ENCODE data around the gene GUCY2C.

Gene GUCY2C

DNA sequence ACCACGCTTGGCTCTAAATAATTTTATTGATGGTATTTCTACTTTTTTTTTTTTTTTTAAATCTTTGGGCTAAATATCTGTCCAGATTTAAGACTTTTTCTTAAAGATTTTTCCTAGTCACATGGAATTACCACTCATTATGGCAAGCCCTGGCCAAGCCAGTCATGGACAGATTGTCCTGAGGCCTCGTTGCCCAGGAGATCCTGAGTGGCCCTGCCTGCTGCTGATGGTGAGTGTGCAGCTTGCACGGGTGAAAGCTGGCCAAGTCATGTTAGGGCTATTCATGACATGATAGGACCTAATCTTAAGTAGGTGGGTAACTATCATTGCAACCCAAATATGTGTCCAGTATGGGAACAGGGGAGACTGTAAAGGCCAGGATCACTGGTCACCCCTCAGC is 27.8 kb downstream of the GUCY2C start:
- TF ChIP-seq, protein P1, sequence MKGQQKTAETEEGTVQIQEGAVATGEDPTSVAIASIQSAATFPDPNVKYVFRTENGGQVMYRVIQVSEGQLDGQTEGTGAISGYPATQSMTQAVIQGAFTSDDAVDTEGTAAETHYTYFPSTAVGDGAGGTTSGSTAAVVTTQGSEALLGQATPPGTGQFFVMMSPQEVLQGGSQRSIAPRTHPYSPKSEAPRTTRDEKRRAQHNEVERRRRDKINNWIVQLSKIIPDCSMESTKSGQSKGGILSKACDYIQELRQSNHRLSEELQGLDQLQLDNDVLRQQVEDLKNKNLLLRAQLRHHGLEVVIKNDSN (IDR thresholded peaks at IDR 0.05): no peak
- TF ChIP-seq CREB1 (IDR thresholded peaks at IDR 0.05; ENCODE audit: low read depth) (no peak), EP300 (IDR thresholded peaks at IDR 0.05; ENCODE audit: borderline replicate concordance) (no peak), NFIC (IDR thresholded peaks at IDR 0.05) (no peak)
- TF ChIP-seq, protein P2, sequence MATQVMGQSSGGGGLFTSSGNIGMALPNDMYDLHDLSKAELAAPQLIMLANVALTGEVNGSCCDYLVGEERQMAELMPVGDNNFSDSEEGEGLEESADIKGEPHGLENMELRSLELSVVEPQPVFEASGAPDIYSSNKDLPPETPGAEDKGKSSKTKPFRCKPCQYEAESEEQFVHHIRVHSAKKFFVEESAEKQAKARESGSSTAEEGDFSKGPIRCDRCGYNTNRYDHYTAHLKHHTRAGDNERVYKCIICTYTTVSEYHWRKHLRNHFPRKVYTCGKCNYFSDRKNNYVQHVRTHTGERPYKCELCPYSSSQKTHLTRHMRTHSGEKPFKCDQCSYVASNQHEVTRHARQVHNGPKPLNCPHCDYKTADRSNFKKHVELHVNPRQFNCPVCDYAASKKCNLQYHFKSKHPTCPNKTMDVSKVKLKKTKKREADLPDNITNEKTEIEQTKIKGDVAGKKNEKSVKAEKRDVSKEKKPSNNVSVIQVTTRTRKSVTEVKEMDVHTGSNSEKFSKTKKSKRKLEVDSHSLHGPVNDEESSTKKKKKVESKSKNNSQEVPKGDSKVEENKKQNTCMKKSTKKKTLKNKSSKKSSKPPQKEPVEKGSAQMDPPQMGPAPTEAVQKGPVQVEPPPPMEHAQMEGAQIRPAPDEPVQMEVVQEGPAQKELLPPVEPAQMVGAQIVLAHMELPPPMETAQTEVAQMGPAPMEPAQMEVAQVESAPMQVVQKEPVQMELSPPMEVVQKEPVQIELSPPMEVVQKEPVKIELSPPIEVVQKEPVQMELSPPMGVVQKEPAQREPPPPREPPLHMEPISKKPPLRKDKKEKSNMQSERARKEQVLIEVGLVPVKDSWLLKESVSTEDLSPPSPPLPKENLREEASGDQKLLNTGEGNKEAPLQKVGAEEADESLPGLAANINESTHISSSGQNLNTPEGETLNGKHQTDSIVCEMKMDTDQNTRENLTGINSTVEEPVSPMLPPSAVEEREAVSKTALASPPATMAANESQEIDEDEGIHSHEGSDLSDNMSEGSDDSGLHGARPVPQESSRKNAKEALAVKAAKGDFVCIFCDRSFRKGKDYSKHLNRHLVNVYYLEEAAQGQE (IDR thresholded peaks at IDR 0.05; ENCODE audit: low read depth): no peak

DNA sequence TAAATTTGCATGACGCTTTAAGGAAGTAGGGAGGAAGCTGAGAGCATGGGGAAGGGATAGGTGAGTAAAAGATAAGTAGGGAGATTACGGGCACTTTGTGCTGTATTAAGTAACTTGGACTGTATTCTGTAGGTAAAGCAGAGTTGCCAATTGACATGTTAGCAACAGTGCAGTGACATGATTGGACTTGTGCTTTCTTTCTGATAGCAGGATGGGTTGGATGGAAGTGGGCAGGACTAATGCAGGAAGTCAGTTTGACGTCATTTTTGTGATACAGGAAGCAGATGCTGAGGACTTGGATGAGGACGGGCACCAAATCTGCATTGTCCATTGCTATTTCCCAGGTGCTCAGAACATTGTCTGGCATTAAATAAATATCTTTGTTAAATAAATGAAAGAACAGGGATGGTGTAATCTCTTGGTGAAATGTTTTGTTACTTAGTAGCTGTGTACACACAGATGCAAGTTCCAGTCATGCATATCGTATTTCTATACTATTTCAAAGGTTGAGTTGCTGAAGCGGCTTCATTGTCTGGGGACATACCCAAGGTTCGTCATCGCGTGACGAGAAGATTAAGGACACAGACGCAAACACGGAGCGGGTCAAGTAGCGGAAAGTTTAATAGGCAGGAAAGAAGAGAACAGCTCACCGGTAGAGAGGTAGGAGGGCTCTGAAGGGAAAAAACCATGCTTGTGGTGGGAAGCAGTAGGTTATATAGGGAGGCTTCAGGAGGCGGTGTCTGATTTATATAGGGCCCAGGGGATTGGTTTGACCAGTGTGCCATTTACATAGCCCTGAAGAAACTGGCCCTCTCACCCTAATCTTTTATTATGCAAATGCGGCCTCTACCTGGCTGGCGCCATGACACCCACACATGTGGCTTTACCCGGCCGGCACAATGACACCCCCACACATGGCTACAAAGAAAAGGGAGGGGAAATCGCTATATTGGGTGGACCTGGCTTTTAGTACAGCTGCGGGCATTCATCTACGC is 30.7 kb downstream of the GUCY2C start:
- TF ChIP-seq, protein P2 (IDR thresholded peaks at IDR 0.05; ENCODE audit: low read depth): no peak

DNA sequence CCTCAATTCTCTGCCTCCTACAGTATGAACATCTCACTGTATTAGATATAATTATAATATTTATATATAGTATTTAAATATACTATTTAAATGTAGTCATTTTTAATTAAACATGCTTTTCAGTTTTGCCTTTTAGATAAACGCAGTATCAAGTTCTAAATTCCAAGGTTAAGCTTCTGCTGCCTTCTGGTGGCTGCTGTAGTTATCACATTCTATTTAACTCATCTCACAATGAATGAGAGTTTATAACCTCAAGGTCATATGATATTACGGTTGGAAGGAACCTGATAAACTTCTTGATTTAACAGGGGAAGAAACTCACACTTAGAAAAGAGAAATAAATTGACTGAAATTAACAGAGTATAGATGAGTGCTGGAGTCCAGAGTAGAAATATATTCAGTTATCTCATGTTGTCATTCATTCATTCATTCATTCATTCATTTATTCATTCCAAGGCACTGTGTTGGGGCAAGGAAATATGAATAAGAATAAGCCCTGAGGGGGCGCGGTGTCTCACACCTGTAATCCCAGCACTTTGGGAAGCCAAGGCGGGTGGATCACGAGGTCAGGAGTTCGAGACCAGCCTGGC is 31.9 kb downstream of the GUCY2C start:
- no peak for TF ChIP-seq EP300 (IDR thresholded peaks at IDR 0.05; ENCODE audit: borderline replicate concordance)
- TF ChIP-seq, protein P2 (IDR thresholded peaks at IDR 0.05; ENCODE audit: low read depth): no peak
- TF ChIP-seq, protein P1 (IDR thresholded peaks at IDR 0.05): no peak
- TF ChIP-seq YY1 (IDR thresholded peaks at IDR 0.05; ENCODE audit: low read depth): no peak
- no peak for TF ChIP-seq EGR1 (IDR thresholded peaks at IDR 0.05)
- TF ChIP-seq NFIC (IDR thresholded peaks at IDR 0.05): no peak
- peak; percentile 90 for TF ChIP-seq RAD21 (IDR thresholded peaks at IDR 0.05; ENCODE audit: low read depth)

DNA sequence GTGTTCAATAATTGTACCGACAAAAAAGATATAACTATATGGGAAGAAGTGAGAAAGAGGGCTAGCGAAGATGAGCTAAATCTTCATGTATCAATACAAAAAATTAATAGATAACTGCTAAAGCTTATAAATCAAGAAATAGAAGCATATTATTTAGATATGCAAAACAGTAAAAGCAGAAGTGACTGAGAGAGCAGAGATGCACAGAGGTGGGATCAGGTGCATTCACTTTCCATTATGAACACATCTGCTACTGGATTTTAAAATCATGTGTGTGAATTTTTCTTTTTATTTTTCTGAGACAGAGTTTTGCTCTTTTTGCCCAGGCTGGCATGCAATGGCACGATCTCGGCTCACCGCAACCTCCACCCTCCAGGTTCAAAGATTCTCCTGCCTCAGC is 33.4 kb downstream of the GUCY2C start:
- TF ChIP-seq EGR1 (IDR thresholded peaks at IDR 0.05): no peak
- TF ChIP-seq, protein P3, sequence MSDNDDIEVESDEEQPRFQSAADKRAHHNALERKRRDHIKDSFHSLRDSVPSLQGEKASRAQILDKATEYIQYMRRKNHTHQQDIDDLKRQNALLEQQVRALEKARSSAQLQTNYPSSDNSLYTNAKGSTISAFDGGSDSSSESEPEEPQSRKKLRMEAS (IDR thresholded peaks at IDR 0.05): no peak
- TF ChIP-seq TAF1 (IDR thresholded peaks at IDR 0.05; ENCODE audit: low read depth): no peak
- TF ChIP-seq TEAD4 (IDR thresholded peaks at IDR 0.05): no peak
- TF ChIP-seq TCF12 (IDR thresholded peaks at IDR 0.05; ENCODE audit: low read depth): no peak
- no peak for TF ChIP-seq ZBTB7A (IDR thresholded peaks at IDR 0.05; ENCODE audit: low read depth)
- no peak for TF ChIP-seq NFIC (IDR thresholded peaks at IDR 0.05)
- TF ChIP-seq CREB1 (IDR thresholded peaks at IDR 0.05; ENCODE audit: low read depth): no peak
- TF ChIP-seq YY1 (IDR thresholded peaks at IDR 0.05; ENCODE audit: low read depth): no peak
- no peak for TF ChIP-seq FOXM1 (IDR thresholded peaks at IDR 0.05; ENCODE audit: borderline replicate concordance, low read depth)
- TF ChIP-seq RAD21 (IDR thresholded peaks at IDR 0.05; ENCODE audit: low read depth): no peak
- TF ChIP-seq EP300 (IDR thresholded peaks at IDR 0.05; ENCODE audit: borderline replicate concordance): no peak
- TF ChIP-seq, protein P2 (IDR thresholded peaks at IDR 0.05; ENCODE audit: low read depth): no peak
- TF ChIP-seq CEBPB (IDR thresholded peaks at IDR 0.05): no peak
- TF ChIP-seq, protein P1 (IDR thresholded peaks at IDR 0.05): no peak

Measured in Ishikawa (cell line).